Measurements from ENCODE around the gene CLDN17.

The CLDN17 gene

DNA sequence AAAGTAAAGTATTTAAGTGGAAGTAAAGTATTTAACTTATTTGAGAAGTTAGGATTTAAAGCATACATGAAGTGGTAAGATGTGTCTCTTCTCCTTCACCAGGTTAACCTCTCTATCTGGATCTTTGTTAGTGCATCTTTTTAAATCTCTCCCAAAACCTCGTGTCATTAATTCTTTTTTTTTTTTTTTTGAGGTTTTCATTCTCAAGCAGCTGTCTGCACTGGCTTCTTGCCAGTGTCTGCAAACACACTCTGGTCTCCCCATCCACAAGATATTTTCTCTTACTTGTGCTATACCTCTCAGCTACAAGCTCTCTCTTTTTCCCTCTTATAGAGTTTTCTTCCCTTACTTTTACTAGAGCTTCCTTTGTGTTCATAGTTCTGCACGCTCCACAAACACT, 49.0 kb downstream of the CLDN17 start:
- no peak for DNase-seq (ENCODE audit: low read depth, low spot score)

DNA sequence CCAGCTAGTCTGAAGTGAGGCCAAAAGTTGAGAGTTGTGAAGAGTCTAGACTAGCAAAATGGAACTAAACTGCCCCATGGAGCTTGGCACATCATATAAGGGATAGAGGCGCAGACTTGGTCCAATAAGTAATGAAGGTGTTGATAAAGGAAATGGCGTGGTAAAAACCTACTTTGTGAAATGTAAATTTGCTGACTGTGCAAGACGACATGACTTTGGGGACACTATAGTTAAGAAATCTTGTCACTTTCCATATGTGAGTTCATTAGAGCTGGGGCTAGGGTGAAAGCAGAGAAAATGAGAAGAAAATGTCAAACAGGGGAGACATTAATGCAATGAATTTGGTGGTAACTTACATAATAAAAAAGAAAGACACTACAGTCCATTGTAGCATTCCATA, 50.1 kb downstream of the CLDN17 start:
- DNase-seq (ENCODE audit: low read depth, low spot score), result no peak

Measured in smooth muscle cell of the brain vasculature (primary cell).